ENCODE measurements around the gene OPCML.

- TF ChIP-seq CTCF (IDR thresholded peaks at IDR 0.05; ENCODE audit: insufficient read depth, low read length) = no peak
- TF ChIP-seq POLR2AphosphoS5 (IDR thresholded peaks at IDR 0.05; ENCODE audit: low read depth) = no peak
- no peak for TF ChIP-seq REST (IDR thresholded peaks at IDR 0.05; ENCODE audit: insufficient replicate concordance, low read depth)
- no peak for TF ChIP-seq GABPA (IDR thresholded peaks at IDR 0.05; ENCODE audit: low read depth)
- no peak for TF ChIP-seq SPI1 (IDR thresholded peaks at IDR 0.05; ENCODE audit: borderline replicate concordance, low read depth)
These were observed 752.3 kb downstream of the OPCML start for GRCh38 chr11:132780046-132780445.

Data from HL-60 (cell line).